Testis (tissue), 2 donors: ENCODE measurements around the gene CWH43.
"Not testable (repeated sequence)": the region's sequence is repeated elsewhere in the genome, so short reads cannot be mapped to it uniquely, and the experiment has no call there.

ENCODE experiments used
- POLR2A ChIP-seq: fragments of 450-650 bp; IDR thresholded peaks from one replicate; pipeline ENCODE4 v1.6.1; 2017; ENCODE audit warnings: antibody characterized with exemption, mild to moderate bottlenecking, moderate library complexity
- TF ChIP-seq, protein P1 (sequence below), 3 experiments: fragments of 450-650 bp in 2 of 3; fragments of 200-600 bp in 1 of 3; sonication (generic) in 1 of 3; IDR thresholded peaks; one replicate each; pipeline ENCODE4 v1.5.1; 2016 to 2019; ENCODE audit warnings: antibody characterized with exemption in 3 of 3, mild to moderate bottlenecking in 2 of 3, moderate library complexity in 1 of 3

DNA sequence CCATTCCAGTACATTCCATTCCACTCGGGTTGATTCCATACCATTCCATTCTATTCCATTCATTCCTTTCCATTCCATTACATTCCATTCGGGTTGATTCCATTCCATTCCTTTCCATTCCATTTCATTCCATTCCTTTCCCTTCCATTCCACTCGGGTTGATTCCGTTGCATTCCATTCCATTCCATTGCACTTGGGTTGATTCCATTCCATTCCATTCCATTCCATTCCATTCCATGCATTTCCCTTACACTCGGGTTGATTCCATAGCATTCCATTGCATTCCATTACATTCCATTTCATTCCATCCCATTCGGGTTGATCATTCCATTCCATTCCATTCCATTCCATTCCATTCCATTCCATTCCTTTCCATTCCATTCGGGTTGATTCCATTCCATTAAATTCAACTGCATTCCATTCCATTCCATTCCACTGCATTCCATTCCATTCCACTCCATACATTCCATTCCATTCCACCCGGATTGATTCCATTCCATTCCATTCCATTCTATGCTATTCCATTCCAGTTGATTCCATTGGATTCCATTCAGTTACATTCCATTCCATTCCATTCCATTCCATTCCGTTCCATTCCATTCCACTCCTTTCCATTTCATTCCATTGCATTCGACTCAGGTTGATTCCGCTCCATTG, 119.3 kb downstream of the CWH43 start:
- not testable (repeated sequence) for TF ChIP-seq POLR2A
- TF ChIP-seq, protein P1, sequence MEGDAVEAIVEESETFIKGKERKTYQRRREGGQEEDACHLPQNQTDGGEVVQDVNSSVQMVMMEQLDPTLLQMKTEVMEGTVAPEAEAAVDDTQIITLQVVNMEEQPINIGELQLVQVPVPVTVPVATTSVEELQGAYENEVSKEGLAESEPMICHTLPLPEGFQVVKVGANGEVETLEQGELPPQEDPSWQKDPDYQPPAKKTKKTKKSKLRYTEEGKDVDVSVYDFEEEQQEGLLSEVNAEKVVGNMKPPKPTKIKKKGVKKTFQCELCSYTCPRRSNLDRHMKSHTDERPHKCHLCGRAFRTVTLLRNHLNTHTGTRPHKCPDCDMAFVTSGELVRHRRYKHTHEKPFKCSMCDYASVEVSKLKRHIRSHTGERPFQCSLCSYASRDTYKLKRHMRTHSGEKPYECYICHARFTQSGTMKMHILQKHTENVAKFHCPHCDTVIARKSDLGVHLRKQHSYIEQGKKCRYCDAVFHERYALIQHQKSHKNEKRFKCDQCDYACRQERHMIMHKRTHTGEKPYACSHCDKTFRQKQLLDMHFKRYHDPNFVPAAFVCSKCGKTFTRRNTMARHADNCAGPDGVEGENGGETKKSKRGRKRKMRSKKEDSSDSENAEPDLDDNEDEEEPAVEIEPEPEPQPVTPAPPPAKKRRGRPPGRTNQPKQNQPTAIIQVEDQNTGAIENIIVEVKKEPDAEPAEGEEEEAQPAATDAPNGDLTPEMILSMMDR (IDR thresholded peaks at IDR 0.05) = not testable (repeated sequence)
